K562 (cell line): ENCODE measurements around the gene TUBB1. TPM values are rescaled to one million over a fixed set of nuclear protein-coding genes. Genes with fewer than 3 reads are reported as not detected.

Experiments
- ATAC-seq: fragments of 200-7000 bp; cut with Tn5 transposase; 3 replicates; pipeline ENCODE4 v1.9.1; 2020; ENCODE audit warnings: moderate library complexity
- BruUV-seq: library from RNA; stranded (reverse); fragments of 400-500 nt; replicated peaks from 2 replicates; lab custom pipeline; 2021; lab: Mats Ljungman, UMichigan
- CTCF ChIA-PET: fragments of 300-600 bp; formaldehyde crosslinking; extraction: SDS; loops from one replicate; lab custom pipeline; 2021; ENCODE audit warnings: low intra/inter-chr PET ratio; lab: Yijun Ruan, JAX
- POLR2A ChIA-PET: fragments of 300-600, 350-650 bp; sonication (Branson Sonifier 250); formaldehyde crosslinking; extraction: SDS; loops from one replicate; lab custom pipeline; 2021; ENCODE audit warnings: antibody characterized with exemption, inconsistent platforms; lab: Yijun Ruan, JAX
- DNase-seq, 4 experiments: peaks; one replicate each; pipeline versions ENCODE4 v3.0.0 to v3.0.0-alpha.2; 2011 to 2018; ENCODE audit warnings: low spot score in 3 of 4, mixed read lengths in 3 of 4; ENCODE audit errors: extremely low read depth in 1 of 4
- FAIRE-seq: peaks from 2 replicates; lab custom pipeline; 2011; peaks lifted over from hg19 to GRCh38; lab: Jason Lieb, UNC
- H2AFZ ChIP-seq: 2 replicates; pipeline ENCODE4 v1.6.0; 2011; ENCODE audit warnings: low read depth, low read length, control low read depth, inconsistent platforms
- H3K27ac ChIP-seq: fragments of 200-600 bp; 3 replicates; pipeline ENCODE4 v1.8.0; 2011; ENCODE audit warnings: low read depth, mild to moderate bottlenecking, control low read depth, inconsistent platforms, low read length, moderate library complexity, mixed read lengths; ENCODE audit errors: extremely low read depth
- H3K27me3 ChIP-seq, 2 experiments: fragments of 300-600 bp in 1 of 2; 2 replicates in 1 of 2; 3 replicates in 1 of 2; pipeline versions ENCODE4 v1.6.0 to v1.8.0; 2011; ENCODE audit warnings: inconsistent platforms in 2 of 2, low read length in 2 of 2, mild to moderate bottlenecking in 1 of 2, mixed read lengths in 1 of 2, moderate library complexity in 1 of 2; ENCODE audit not compliant: control insufficient read depth in 2 of 2, insufficient read depth in 2 of 2
- H3K36me3 ChIP-seq: fragments of 300-600 bp; 3 replicates; pipeline ENCODE4 v1.8.0; 2011; ENCODE audit warnings: mild to moderate bottlenecking, low read length, inconsistent platforms; ENCODE audit not compliant: control insufficient read depth, insufficient read depth
- H3K4me1 ChIP-seq, 2 experiments: fragments of 200-600 bp in 1 of 2; replicated peaks in 1 of 2; 2 replicates in 1 of 2; 3 replicates in 1 of 2; pipeline versions ENCODE4 v1.5.1 to v1.8.0; 2011; ENCODE audit warnings: inconsistent platforms in 2 of 2, low read length in 2 of 2, mild to moderate bottlenecking in 1 of 2, mixed read lengths in 1 of 2, moderate library complexity in 1 of 2; ENCODE audit not compliant: control insufficient read depth in 2 of 2, insufficient read depth in 2 of 2
- H3K4me2 ChIP-seq: 2 replicates; pipeline ENCODE4 v1.6.1; 2011; ENCODE audit warnings: low read length, control low read depth, inconsistent platforms, mixed read lengths; ENCODE audit not compliant: insufficient read depth
- H3K4me3 ChIP-seq: fragments of 200-600 bp; sonication (generic), shearing (Covaris generic); 2 replicates; pipeline ENCODE4 v1.5.1; 2016; ENCODE audit warnings: control low read depth, inconsistent platforms
- H3K79me2 ChIP-seq: fragments of 200-600 bp; 3 replicates; pipeline ENCODE4 v1.8.0; 2011; ENCODE audit warnings: low read length, inconsistent platforms; ENCODE audit not compliant: control insufficient read depth, insufficient read depth
- H3K9ac ChIP-seq, 2 experiments: 2 replicates each; pipeline versions ENCODE4 v1.6.0 to v1.6.1; 2011; ENCODE audit warnings: low read depth in 2 of 2, low read length in 2 of 2, control low read depth in 1 of 2, inconsistent platforms in 1 of 2, mild to moderate bottlenecking in 1 of 2, mixed read lengths in 1 of 2; ENCODE audit not compliant: insufficient read depth in 1 of 2
- H3K9me1 ChIP-seq: one replicate; pipeline ENCODE4 v1.6.0; 2011; ENCODE audit warnings: inconsistent platforms, mild to moderate bottlenecking, low read length, moderate library complexity; ENCODE audit not compliant: control insufficient read depth, insufficient read depth
- H3K9me3 ChIP-seq: replicated peaks from 2 replicates; pipeline ENCODE4 v1.5.1; 2011; ENCODE audit warnings: low read depth, low read length, inconsistent platforms; ENCODE audit not compliant: control insufficient read depth, insufficient read depth
- H4K20me1 ChIP-seq: replicated peaks from 2 replicates; pipeline ENCODE4 v1.6.1; 2011; ENCODE audit warnings: low read length, inconsistent platforms, mixed read lengths; ENCODE audit not compliant: control insufficient read depth, insufficient read depth
- ESRRA ChIP-seq: fragments of 450-650 bp; IDR thresholded peaks from 2 replicates; pipeline ENCODE4 v1.6.1; 2014; ENCODE audit warnings: low read depth, mild to moderate bottlenecking, moderate library complexity, borderline replicate concordance
- GATA2 ChIP-seq: sonication (generic); formaldehyde crosslinking; IDR thresholded peaks from 2 replicates; pipeline ENCODE4 v1.4.0; 2020; ENCODE audit warnings: mild to moderate bottlenecking, missing genetic modification reagents
- HSF4 ChIP-seq: fragments of 250-450 bp; sonication (Bioruptor Pico); IDR thresholded peaks from 2 replicates; pipeline ENCODE4 v2.1.2; 2022; ENCODE audit warnings: mild to moderate bottlenecking, moderate library complexity, borderline replicate concordance
- JUN ChIP-seq, 2 experiments: sonication (generic) in 1 of 2; formaldehyde crosslinking in 1 of 2; IDR thresholded peaks; 2 replicates each; pipeline versions ENCODE4 v1.6.1 to v1.8.0; 2012 to 2022; ENCODE audit warnings: borderline replicate concordance in 2 of 2, mild to moderate bottlenecking in 2 of 2, improper control_type of control experiment in 1 of 2, low read depth in 1 of 2, low read length in 1 of 2, missing genetic modification reagents in 1 of 2
- POLR2G ChIP-seq: fragments of 200-400 bp; formaldehyde crosslinking; IDR thresholded peaks from 2 replicates; pipeline ENCODE4 v1.6.1; 2017; ENCODE audit warnings: low read depth, mild to moderate bottlenecking, antibody characterized with exemption, low read length, moderate library complexity
- RB1 ChIP-seq: fragments of 450-650 bp; IDR thresholded peaks from 2 replicates; pipeline ENCODE4 v1.6.1; 2017; ENCODE audit warnings: low read depth, mild to moderate bottlenecking
- ZBTB9 ChIP-seq: fragments of 450-650 bp; formaldehyde crosslinking; IDR thresholded peaks from 2 replicates; pipeline ENCODE4 v1.4.0; 2020; ENCODE audit warnings: mild to moderate bottlenecking, moderate library complexity
- ZC3H11A ChIP-seq: IDR thresholded peaks from 2 replicates; pipeline ENCODE4 v1.6.1; 2012; ENCODE audit warnings: low read depth, low read length, improper control_type of control experiment
- ZNF408 ChIP-seq: fragments of 250-450 bp; sonication (Bioruptor Pico); IDR thresholded peaks from 2 replicates; pipeline ENCODE4 v1.4.0; 2020; ENCODE audit warnings: low read depth, mild to moderate bottlenecking, moderate library complexity
- ZNF518B ChIP-seq: fragments of 250-450 bp; sonication (Bioruptor Pico); IDR thresholded peaks from 2 replicates; pipeline ENCODE4 v1.5.0; 2021; ENCODE audit warnings: mild to moderate bottlenecking, moderate library complexity
- WGBS: fragments of 100-300 bp; shearing (Covaris generic); methylation state at CpG from one replicate; pipeline ENCODE4 v1.1.6; 2016; ENCODE audit warnings: low coverage, mixed read lengths; ENCODE audit not compliant: insufficient coverage; ENCODE audit errors: missing lambda C conversion rate; 5-methylcytosine and 5-hydroxymethylcytosine counted together
- in situ Hi-C: fragments of 300-500 bp; cut with MboI; formaldehyde crosslinking; loops from 4 replicates; pipeline ENCODE4 v1.15.0; 2018; ENCODE audit warnings: inconsistent platforms, mixed read lengths
- intact Hi-C: fragments of 100-400 bp; cut with micrococcal nuclease; formaldehyde crosslinking; loops from 2 replicates; pipeline ENCODE4 v1.14.2; 2022
- polyA plus RNA-seq, 8 experiments: library from polyadenylated mRNA; depleted of rRNA in 4 of 8; stranded (reverse) in 5 of 8; unstranded in 3 of 8; fragments of >200 nt; fragmentation: Nextera tagmentation in 2 of 8; fragmentation: Illumina TruSeq in 1 of 8; extraction: Ambion mirVana in 2 of 8; extraction: Trizol in 1 of 8; gene quantifications; 2 replicates each; pipeline versions ENCODE4 v1.2.1 to v1.2.3, GENCODE V29; 2011 to 2014; ENCODE audit warnings: inconsistent platforms in 1 of 8, missing spikeins in 1 of 8
- total RNA-seq, 7 experiments: library from RNA; depleted of rRNA in 6 of 7; stranded (reverse); fragments of >200 nt in 6 of 7; fragmentation: Illumina TruSeq in 2 of 7; extraction: Trizol in 2 of 7; gene quantifications; 2 replicates each; pipeline versions ENCODE4 v1.2.1 to v1.2.3, GENCODE V29; 2011 to 2021; ENCODE audit warnings: low replicate concordance in 1 of 7
- TF ChIP-seq, protein P1 (sequence below): fragments of 250-450 bp; sonication (Bioruptor Pico); IDR thresholded peaks from 2 replicates; pipeline ENCODE4 v1.9.0; 2021; ENCODE audit warnings: mild to moderate bottlenecking

The TUBB1 gene
- total and polyA plus RNA-seq, 9 of the 15 experiments (the other 6 are each of a cell fraction or from before 2014, with no cell fraction given) = 1.5 to 3.9 (median 2.4) TPM

DNA sequence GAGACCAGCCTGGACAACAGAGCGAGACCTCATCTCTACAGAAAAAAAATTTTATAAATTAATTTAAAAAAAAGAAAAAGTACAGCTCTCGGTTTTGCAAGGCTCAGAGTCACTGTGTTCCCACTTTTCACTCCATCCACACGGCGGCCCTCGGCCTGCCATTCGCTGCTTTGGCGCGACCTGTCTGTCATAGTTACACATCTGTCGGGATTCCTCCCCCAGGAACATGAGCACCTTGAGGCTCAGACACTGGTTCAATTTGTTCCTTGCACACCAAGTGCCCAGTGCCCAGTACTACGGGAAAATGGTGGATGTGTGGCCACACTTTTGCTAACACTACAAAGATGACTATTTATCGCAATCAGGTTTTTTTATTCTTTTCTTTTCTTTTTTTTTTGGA, 20.6 kb upstream of the TUBB1 start:
- peaks cover 85% of the 10 kb centered on the region for H3K36me3 ChIP-seq
- WGBS = 88% methylated on average over 11 of the region's 11 CpGs
- ChIA-PET POLR2A (interaction anchor here (1.3 to 2.4 kb wide), 3 partner anchors 9 to 21 kb away, joined by 3 to 6 read pairs (median 6); partner anchors contain the start of gene TUBB1), CTCF (no interaction called here)
- in situ Hi-C loops (no loop called here), intact Hi-C loops (no loop called here)
- peaks cover 5% of the 10 kb centered on the region; the same call in 1 of the 2 replicates for H4K20me1 ChIP-seq
- FAIRE-seq = no peak
- no peak overlapping the region; a peak in 1 of 4 replicates for H3K9ac ChIP-seq
- no peaks in the 10 kb centered on the region for H3K9me3 ChIP-seq
- DNase-seq = no peak
- H3K4me2 ChIP-seq = no peak overlapping the region
- H3K9me1 ChIP-seq = no peaks in the 10 kb centered on the region
- H2AFZ ChIP-seq = no peak overlapping the region
- no peaks in the 10 kb centered on the region for H3K27me3 ChIP-seq
- TF ChIP-seq HSF4 (CRISPR knock-in tag) = no peak
- TF ChIP-seq ZBTB9 = no peak
- no peak for TF ChIP-seq ZNF408
- no peak for TF ChIP-seq GATA2 (CRISPR knock-in tag)
- TF ChIP-seq JUN (IDR thresholded peaks at IDR 0.05; ENCODE audit: borderline replicate concordance, low read depth, low read length) = no peak
- TF ChIP-seq JUN (CRISPR knock-in tag; IDR thresholded peaks at IDR 0.05; ENCODE audit: borderline replicate concordance) = no peak
- TF ChIP-seq ESRRA = no peak
- TF ChIP-seq RB1 = no peak
- TF ChIP-seq ZC3H11A = no peak
- TF ChIP-seq ZNF518B (CRISPR knock-in tag) = no peak
- TF ChIP-seq, protein P1, sequence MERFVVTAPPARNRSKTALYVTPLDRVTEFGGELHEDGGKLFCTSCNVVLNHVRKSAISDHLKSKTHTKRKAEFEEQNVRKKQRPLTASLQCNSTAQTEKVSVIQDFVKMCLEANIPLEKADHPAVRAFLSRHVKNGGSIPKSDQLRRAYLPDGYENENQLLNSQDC (CRISPR knock-in tag) = no peak
- TF ChIP-seq POLR2G = no peak; the same call in 1 of the 2 replicates
- peaks cover 0 to 31% of the 10 kb centered on the region in 2 experiments; a peak in 2 of 5 replicates for H3K4me1 ChIP-seq
- 0 out of 3 replicates have a peak, but pooled peaks cover 4% of the 10 kb centered on the region for H3K79me2 ChIP-seq
- ATAC-seq = no peak
- H3K27ac ChIP-seq = no peak overlapping the region
- no TSS peak for BruUV-seq
- no peak overlapping the region for H3K4me3 ChIP-seq
